Effector memory CD8-positive, alpha-beta T cell (primary cell): ENCODE results near the gene SIRPG.
"Not testable (repeated sequence)": the region's sequence is repeated elsewhere in the genome, so short reads cannot be mapped to it uniquely, and the experiment has no call there.

Experiments used
- ATAC-seq: fragments of 150-1000 bp; cut with Tn5 transposase; replicated peaks from 2 replicates; pipeline ENCODE4 v1.10.0; 2021; ENCODE audit warnings: mild to moderate bottlenecking, moderate library complexity
- DNase-seq, 3 experiments: peaks; one replicate each; pipeline ENCODE4 v3.0.0; 2021
- H3K27ac Mint-ChIP-seq, 2 donors: one replicate each; pipeline ENCODE4 v1.8.0; 2022; ENCODE audit warnings: mild to moderate bottlenecking in 2 of 2, mixed read lengths in 2 of 2, moderate library complexity in 2 of 2
- H3K27me3 Mint-ChIP-seq, 2 donors: one replicate each; pipeline ENCODE4 v1.8.0; 2022; ENCODE audit warnings: mixed read lengths in 2 of 2
- H3K36me3 Mint-ChIP-seq: one replicate; pipeline ENCODE4 v1.8.0; 2022; ENCODE audit warnings: mild to moderate bottlenecking, moderate library complexity, mixed read lengths; ENCODE audit not compliant: insufficient read depth
- H3K4me1 Mint-ChIP-seq, 2 donors: one replicate each; pipeline ENCODE4 v1.8.0; 2022; ENCODE audit warnings: low read depth in 2 of 2, mixed read lengths in 2 of 2
- H3K4me3 Mint-ChIP-seq, 2 donors: one replicate each; pipeline ENCODE4 v1.8.0; 2022; ENCODE audit warnings: mild to moderate bottlenecking in 2 of 2, mixed read lengths in 2 of 2, moderate library complexity in 2 of 2
- H3K9me3 Mint-ChIP-seq, 2 donors: one replicate each; pipeline ENCODE4 v1.8.0; 2022; ENCODE audit warnings: mixed read lengths in 2 of 2
- total RNA-seq, 9 experiments: gene quantifications; one replicate each; lab custom pipeline; 2026; lab: John Stamatoyannopoulos, UW

SIRPG gene
- 1.9 to 38.9 (median 4.7) reads per million in 9 experiments for total RNA-seq

DNA sequence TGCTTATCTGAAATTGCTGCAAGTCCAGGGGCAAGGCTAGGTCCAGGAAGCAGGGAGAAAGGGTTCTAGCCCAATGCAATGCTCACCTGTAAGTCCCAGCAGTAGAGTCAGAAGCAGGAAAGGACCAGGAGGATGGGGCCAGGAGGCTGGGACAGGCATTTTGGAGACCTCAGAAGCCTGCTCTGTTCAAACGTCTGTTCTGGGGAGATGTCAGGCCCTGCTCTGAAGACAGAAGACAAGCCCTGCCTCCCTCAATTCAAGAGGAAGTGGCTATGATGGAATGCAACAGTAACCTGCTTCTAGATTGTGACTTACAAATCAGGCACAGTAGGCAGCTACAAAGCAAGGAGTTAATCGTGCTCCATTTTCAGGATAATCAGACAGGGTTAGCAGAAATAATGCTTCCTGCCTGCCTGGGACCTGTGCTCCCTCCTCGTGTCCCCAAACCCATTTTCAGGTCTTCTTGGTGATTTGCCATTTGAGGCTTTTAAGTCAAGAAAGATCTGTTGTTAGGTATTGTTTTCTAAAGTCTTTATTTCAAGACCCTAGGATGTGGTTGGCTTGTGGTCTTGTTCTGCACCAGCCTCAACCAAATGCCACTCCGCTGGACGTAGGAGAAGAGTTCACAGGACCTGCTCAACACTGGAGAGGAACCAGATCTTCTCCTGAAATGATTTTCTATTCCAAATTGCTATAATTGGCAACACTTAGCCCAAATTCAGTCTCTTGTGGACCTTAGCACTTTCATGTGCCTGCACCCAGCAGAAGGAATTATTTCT lies at the start of gene SIRPG:
SIRPG (minus strand) TSS at position 224 of the 779 bp plus-strand sequence; CDS start at position 159, 65 bp downstream.
- H3K36me3 Mint-ChIP-seq: peaks cover 9% of the 10 kb centered on the region
- peak within 1 kb of the TSS; percentile 81 to 84 for H3K4me3 Mint-ChIP-seq
- peaks cover 76 to 92% of the 10 kb centered on the region in 2 donors for H3K4me1 Mint-ChIP-seq
- no peak for DNase-seq
- peak within 1 kb of the TSS; percentile 88 to 92 for H3K27ac Mint-ChIP-seq
- ATAC-seq: peak; percentile 30
- H3K9me3 Mint-ChIP-seq: no peaks in the 10 kb centered on the region
- H3K27me3 Mint-ChIP-seq: no peaks in the 10 kb centered on the region

DNA sequence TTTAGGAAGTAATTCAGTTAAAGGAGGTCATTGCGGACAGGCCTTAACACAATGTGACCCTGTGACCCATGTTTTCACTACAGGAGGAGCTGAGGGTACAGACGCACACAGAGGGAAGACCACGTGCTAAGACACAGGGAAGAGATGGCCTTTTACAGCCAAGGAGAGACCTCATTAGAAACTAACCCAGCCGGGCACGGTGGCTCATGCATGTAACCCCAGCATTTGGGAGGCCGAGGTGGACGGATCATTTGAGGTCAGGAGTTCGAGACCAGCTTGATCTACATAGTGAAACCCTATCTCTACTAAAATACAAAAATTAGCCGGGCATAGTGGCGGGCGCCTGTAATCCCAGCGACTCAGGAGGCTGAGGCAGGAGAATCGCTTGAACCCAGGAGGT lies 49.3 kb upstream of the SIRPG start:
- H3K27ac Mint-ChIP-seq: not testable (repeated sequence)

DNA sequence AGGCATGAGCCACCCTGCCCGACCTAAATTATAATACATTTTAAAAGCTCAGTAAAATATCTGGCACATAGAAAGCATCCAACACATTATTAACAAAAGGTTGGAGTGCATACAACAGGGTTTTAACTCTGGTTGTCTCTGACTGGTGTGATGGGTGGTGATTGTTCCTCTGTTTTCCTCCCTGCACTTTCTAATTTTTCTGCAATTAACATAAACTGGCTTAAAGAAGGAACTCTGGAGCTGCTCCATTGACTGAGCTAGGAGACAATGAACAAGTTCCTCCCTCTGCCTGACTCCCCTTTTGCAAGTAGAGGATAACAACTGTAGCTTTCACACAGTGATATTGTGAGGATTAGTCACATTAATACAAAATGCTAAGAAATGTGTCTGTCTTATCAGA lies 48.5 kb upstream of the SIRPG start:
- H3K27ac Mint-ChIP-seq: no peak overlapping the region
- H3K36me3 Mint-ChIP-seq: no peaks in the 10 kb centered on the region
- H3K9me3 Mint-ChIP-seq: peaks cover 3 to 10% of the 10 kb centered on the region in 2 donors
- H3K27me3 Mint-ChIP-seq: peaks cover 0 to 19% of the 10 kb centered on the region in 2 donors
- DNase-seq: no peak
- H3K4me3 Mint-ChIP-seq: no peak overlapping the region
- no peak for ATAC-seq
- peaks cover 6 to 7% of the 10 kb centered on the region in 2 donors for H3K4me1 Mint-ChIP-seq

More for the DNA sequence above, 49.3 kb upstream of the SIRPG start:
- peaks cover 0 to 18% of the 10 kb centered on the region in 2 donors for H3K27me3 Mint-ChIP-seq
- DNase-seq, H3K36me3 Mint-ChIP-seq, ATAC-seq, H3K4me1 Mint-ChIP-seq, H3K4me3 Mint-ChIP-seq: not testable (repeated sequence)
- H3K9me3 Mint-ChIP-seq: peaks cover 3 to 13% of the 10 kb centered on the region in 2 donors

DNA sequence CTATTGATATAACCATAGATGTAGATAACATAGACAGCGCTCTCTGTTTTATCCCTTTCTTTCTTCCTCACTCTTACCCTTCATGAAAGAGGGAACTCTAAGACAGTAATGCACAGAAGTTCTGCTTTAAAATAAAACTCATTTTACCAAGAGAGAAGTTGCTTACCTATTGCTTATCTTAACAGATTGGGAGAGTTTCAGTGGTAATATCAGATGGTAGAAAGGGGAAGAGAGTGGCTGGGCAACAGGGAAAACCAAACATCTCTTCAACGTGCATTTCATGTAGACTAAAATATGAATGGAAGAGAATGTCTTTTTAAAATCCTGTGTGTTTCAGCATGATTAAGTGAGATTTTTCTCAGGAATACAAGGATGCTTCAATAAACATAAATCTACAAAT lies 45.3 kb upstream of the SIRPG start:
- Mint-ChIP-seq H3K27ac (no peak overlapping the region), H3K27me3 (peaks cover 0 to 15% of the 10 kb centered on the region in 2 donors), H3K36me3 (no peaks in the 10 kb centered on the region), H3K4me1 (peaks cover 2 to 7% of the 10 kb centered on the region in 2 donors), H3K4me3 (no peak overlapping the region), H3K9me3 (peaks cover 3 to 5% of the 10 kb centered on the region in 2 donors)
- DNase-seq (no peak), ATAC-seq (no peak)

DNA sequence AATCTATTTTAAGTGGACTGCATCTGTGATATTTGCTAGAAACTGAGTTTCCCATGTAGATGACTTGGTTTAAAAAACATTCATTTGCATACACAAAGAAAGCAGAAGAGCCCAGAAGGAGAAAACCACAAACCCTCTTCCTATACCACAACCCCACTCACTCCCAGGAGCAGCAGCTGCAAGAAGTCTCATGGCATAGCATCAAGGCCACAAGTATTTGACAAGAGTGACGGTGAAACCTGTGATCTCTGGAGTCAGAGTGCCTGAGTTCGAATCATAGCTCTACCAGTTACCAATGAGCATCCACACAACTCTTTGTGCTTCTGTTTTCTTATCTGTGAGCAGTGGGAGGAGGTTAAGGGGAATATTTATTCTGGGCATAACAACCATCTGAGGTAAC lies 44.7 kb upstream of the SIRPG start:
- Mint-ChIP-seq H3K36me3 (no peaks in the 10 kb centered on the region), H3K4me1 (peaks cover 3 to 7% of the 10 kb centered on the region in 2 donors), H3K27me3 (peaks cover 0 to 11% of the 10 kb centered on the region in 2 donors), H3K4me3 (no peak overlapping the region), H3K27ac (no peak overlapping the region), H3K9me3 (peaks cover 3 to 5% of the 10 kb centered on the region in 2 donors)
- DNase-seq (no peak), ATAC-seq (no peak)

DNA sequence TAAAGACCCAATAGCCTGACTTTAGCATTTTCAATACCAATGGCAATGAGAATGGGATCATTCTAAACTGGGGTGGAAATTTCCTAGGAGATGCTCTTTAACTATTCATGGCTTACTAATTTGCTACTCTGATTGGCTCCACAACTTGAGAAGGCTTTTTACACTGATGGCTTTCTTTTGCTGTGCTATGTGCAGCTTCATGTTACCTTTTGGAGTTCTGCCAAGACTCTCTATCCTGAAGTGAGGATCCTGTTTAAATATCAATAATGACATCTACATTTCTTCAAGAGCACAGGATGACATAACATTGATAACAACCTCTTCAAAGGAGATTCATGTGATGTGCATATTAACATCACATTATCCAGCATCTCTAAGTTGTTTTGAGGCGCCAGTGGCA lies 43.4 kb upstream of the SIRPG start:
- no peak for DNase-seq
- H3K36me3 Mint-ChIP-seq: peaks cover 3% of the 10 kb centered on the region
- H3K27me3 Mint-ChIP-seq: peaks cover 0 to 11% of the 10 kb centered on the region in 2 donors
- H3K9me3 Mint-ChIP-seq: peaks cover 3 to 5% of the 10 kb centered on the region in 2 donors
- H3K27ac Mint-ChIP-seq: no peak overlapping the region
- peaks cover 17 to 18% of the 10 kb centered on the region in 2 donors for H3K4me1 Mint-ChIP-seq
- H3K4me3 Mint-ChIP-seq: no peak overlapping the region
- no peak for ATAC-seq

DNA sequence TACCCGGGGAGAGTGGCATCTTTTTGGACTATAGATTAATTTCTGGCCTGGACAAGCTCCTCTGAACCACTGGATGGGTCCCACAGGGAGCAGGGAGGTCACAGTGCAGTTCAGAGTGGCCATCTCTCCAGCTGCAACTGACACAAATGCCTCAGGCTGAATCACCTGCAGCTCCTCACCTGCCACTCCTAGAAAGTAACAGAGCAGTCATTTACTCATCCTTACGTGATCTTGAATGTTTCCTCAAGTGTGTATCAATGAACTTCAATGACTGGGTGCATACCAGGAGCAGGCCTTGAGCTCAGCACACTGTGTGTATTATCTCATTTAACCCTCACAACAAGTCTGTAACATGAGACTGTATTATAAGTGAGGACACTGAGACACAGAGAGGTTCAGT lies 40.0 kb upstream of the SIRPG start:
- H3K4me1 Mint-ChIP-seq: peaks cover 24 to 25% of the 10 kb centered on the region in 2 donors
- no peak for ATAC-seq
- DNase-seq: no peak
- H3K27me3 Mint-ChIP-seq: peaks cover 0 to 11% of the 10 kb centered on the region in 2 donors
- no peaks in the 10 kb centered on the region for H3K9me3 Mint-ChIP-seq
- H3K27ac Mint-ChIP-seq: peak overlapping the region; percentile 66 to 91
- H3K4me3 Mint-ChIP-seq: no peak overlapping the region
- H3K36me3 Mint-ChIP-seq: peaks cover 3% of the 10 kb centered on the region

DNA sequence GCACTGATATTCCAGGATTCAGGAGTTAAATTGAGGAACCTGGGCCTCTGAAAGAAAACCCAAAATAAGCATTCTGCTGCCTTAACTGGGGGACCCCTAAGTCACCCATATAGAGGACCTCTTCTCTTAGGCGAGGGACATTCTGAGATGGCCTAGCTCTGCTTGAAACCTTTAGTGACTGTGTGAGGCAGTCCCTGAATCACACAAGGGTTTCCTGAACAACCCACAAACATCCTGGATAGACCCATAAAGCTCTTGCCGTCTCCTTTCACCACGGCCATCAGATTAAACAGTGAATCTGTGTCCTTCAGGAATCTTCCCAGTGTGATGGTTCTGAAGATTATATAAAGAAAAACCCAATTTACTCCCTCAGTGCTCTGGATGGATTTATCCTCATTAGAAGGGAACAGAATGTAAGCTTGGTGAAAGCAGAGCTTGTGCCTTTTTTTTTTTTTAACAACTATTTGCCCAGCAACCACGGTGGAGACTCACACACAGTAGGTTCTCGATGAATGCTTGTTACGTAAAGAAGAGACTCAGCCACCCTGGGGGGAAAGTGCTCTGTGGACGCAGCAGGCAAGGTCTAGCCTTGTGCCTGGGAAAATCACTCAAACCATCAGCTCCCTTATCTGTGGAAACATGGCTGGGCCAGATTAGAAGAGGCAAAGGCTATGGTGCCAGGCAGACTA lies 39.1 kb upstream of the SIRPG start:
- Mint-ChIP-seq H3K4me1 (peaks cover 24 to 25% of the 10 kb centered on the region in 2 donors), H3K27ac (peak overlapping the region; percentile 66 to 91), H3K9me3 (no peaks in the 10 kb centered on the region), H3K36me3 (peaks cover 3% of the 10 kb centered on the region), H3K4me3 (peak overlapping the region; percentile 62 to 71), H3K27me3 (peaks cover 0 to 11% of the 10 kb centered on the region in 2 donors)
- DNase-seq (peak in 1 of 3 experiments; percentile 19), ATAC-seq (peak; percentile 92)

DNA sequence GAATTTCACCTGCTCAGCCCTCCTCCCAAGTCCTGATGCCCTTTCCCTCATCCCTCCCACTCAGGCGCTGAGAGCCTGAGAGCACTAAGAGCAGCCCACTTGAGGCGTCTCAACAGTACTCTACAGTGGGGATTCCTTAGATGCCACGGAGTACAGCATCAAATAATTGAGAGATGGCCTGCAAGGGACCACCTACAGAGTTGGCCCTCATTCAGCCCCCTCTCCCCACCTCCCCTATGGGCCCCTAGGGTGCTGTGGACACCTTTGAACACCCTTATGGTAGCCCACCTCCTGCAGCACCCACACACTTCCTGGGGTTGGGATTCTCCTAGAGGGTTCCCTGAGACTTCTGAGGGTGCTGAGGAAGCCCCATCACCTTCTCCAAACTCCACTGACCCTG lies 37.1 kb upstream of the SIRPG start:
- Mint-ChIP-seq H3K27ac (peak overlapping the region in 1 of 2 donors; percentile 80), H3K4me3 (no peak overlapping the region), H3K9me3 (no peaks in the 10 kb centered on the region), H3K27me3 (no peaks in the 10 kb centered on the region), H3K36me3 (peaks cover 3% of the 10 kb centered on the region), H3K4me1 (peaks cover 27 to 28% of the 10 kb centered on the region in 2 donors)
- ATAC-seq (no peak), DNase-seq (no peak)

DNA sequence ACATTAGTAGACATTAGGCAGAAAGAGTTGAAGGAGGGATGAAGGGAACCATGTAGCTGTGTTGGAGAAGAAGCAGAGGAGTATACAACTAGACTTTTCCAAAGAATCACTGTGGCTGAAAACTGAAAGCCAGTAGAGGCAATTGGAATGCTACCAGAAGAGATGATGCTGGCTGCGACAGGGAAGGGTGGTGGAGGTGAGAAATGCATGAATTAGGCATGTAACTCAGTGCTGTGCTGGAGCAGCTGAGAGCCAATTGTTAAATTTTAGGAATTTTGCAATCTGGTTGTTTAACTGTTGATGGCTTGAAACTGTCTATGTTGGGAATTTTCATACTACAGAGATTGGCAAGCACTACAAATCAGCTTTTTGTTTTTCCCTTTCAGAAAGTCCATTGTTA lies 35.8 kb upstream of the SIRPG start:
- peaks cover 27 to 28% of the 10 kb centered on the region in 2 donors for H3K4me1 Mint-ChIP-seq
- no peak overlapping the region for H3K27ac Mint-ChIP-seq
- peaks cover 3% of the 10 kb centered on the region for H3K36me3 Mint-ChIP-seq
- no peaks in the 10 kb centered on the region for H3K27me3 Mint-ChIP-seq
- no peaks in the 10 kb centered on the region for H3K9me3 Mint-ChIP-seq
- DNase-seq (no peak), ATAC-seq (no peak)
- H3K4me3 Mint-ChIP-seq: no peak overlapping the region

DNA sequence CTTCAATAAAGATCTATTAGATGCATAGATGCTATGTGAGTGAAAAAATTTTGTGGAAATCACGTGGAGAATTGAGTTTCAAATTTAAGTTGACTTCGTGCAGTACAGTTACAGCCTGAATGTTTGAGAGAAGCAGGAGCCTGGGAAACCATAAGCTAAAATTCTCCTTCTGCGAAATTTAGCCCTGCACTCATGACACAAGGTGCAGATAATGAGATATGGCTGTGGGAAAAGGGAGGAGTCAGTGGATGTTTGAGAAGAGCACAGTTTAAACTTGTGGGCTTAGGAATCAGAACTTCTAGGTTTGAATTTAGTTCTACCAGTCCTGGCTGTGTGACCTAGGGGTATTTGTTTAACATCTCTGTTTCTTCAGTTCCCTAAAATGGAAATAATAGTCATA lies 32.1 kb upstream of the SIRPG start:
- no peaks in the 10 kb centered on the region for H3K9me3 Mint-ChIP-seq
- no peak for DNase-seq
- H3K36me3 Mint-ChIP-seq: no peaks in the 10 kb centered on the region
- H3K4me3 Mint-ChIP-seq: no peak overlapping the region
- ATAC-seq: no peak
- H3K27me3 Mint-ChIP-seq: no peaks in the 10 kb centered on the region
- peaks cover 22 to 35% of the 10 kb centered on the region in 2 donors for H3K4me1 Mint-ChIP-seq
- H3K27ac Mint-ChIP-seq: no peak overlapping the region

DNA sequence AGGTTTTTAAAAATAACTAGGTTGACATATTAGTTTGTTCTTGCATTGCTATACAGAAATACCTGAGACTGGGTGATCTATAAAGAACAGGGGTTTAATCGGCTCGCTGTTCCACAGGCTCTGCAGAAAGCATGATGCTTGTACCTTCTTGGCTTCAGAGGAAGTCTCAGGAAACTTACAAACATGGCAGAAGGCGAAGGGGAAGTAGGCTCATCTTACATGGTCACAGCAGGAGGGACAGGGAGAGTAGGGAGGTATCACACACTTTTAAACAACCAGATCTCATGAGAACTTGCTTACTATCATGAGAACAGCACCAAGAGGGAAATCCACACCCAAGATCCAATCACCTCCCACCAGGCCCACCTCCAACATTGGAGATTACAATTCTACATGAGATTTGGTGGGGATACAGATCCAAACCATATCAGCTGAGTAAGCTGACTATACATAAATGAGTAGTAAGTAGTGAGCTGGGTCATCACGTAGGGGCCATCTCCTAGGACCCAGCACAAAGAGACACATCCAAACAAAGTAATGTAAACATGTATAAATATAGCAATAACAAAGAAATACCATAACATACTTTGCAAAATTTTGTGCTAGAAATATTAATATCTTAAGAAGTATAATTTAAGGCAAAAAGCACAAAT lies 31.4 kb upstream of the SIRPG start:
- Mint-ChIP-seq H3K9me3 (no peaks in the 10 kb centered on the region), H3K27ac (no peak overlapping the region), H3K27me3 (no peaks in the 10 kb centered on the region), H3K36me3 (no peaks in the 10 kb centered on the region), H3K4me3 (no peak overlapping the region), H3K4me1 (peaks cover 24 to 38% of the 10 kb centered on the region in 2 donors)
- DNase-seq: no peak
- ATAC-seq: no peak

DNA sequence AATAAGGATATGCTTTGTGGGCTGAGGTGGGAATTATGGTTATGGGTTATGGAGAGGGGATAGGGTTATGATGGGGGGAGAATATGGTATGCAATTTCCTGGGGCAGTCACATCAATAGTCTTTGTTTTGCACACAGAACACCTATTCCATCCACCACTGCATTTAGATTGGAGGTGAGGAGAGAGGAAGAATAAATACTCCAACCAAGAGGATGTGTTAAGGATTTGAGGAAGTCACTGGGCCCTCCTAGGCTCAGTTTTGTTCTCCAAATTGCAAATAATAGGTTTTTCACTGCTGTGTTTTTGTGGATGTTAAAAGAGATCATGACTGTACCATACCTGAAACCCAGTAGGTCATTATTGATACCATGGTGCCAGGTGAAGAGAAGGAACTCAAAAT lies 29.5 kb upstream of the SIRPG start:
- no peaks in the 10 kb centered on the region for H3K27me3 Mint-ChIP-seq
- peaks cover 21 to 39% of the 10 kb centered on the region in 2 donors for H3K4me1 Mint-ChIP-seq

More for the DNA sequence above, 29.5 kb upstream of the SIRPG start:
- H3K27ac Mint-ChIP-seq: no peak overlapping the region
- H3K36me3 Mint-ChIP-seq: no peaks in the 10 kb centered on the region
- no peak overlapping the region for H3K4me3 Mint-ChIP-seq
- H3K9me3 Mint-ChIP-seq: no peaks in the 10 kb centered on the region
- no peak for ATAC-seq
- DNase-seq: no peak
